ENCODE measurements around the gene UTP3.
"Not testable (repeated sequence)": the region's sequence is repeated elsewhere in the genome, so short reads cannot be mapped to it uniquely, and the experiment has no call there.

UTP3 gene

GRCh38 chr4:70734168-70734954, 46.0 kb downstream of the UTP3 start:
- Histone ChIP-seq H3K4me1 (peaks cover 54% of the 10 kb centered on the region), H3K27ac (peak overlapping the region; percentile 51), H3K36me3 (no peaks in the 10 kb centered on the region), H3K4me2 (peak overlapping the region; percentile 88), H3K9ac (peak overlapping the region; percentile 70), H4K20me1 (no peaks in the 10 kb centered on the region), H3K9me3 (no peaks in the 10 kb centered on the region), H3K4me3 (peak overlapping the region; percentile 56), H3K27me3 (no peaks in the 10 kb centered on the region)
- TF ChIP-seq Cebpa-rat (IDR thresholded peaks at IDR 0.05): no peak

- H3K4me3 ChIP-seq: peak overlapping the region; percentile 56
- no peak for TF ChIP-seq Cebpa-rat (IDR thresholded peaks at IDR 0.05)
- H3K9me3 ChIP-seq: no peaks in the 10 kb centered on the region
- H3K9ac ChIP-seq: peak overlapping the region; percentile 70
- H3K27ac ChIP-seq: peak overlapping the region; percentile 51
- H4K20me1 ChIP-seq: no peaks in the 10 kb centered on the region
- H3K27me3 ChIP-seq: no peaks in the 10 kb centered on the region
- peaks cover 58% of the 10 kb centered on the region for H3K4me1 ChIP-seq
- no peaks in the 10 kb centered on the region for H3K36me3 ChIP-seq
- peak overlapping the region; percentile 88 for H3K4me2 ChIP-seq
Measured at GRCh38 chr4:70734971-70735370, 46.6 kb downstream of the UTP3 start.

- TF ChIP-seq Cebpa-rat (IDR thresholded peaks at IDR 0.05): peak; percentile 80
- not testable (repeated sequence) for H4K20me1 ChIP-seq, H3K9ac ChIP-seq, H3K27me3 ChIP-seq, H3K36me3 ChIP-seq, H3K4me3 ChIP-seq, H3K9me3 ChIP-seq
- peak overlapping the region; percentile 88 for H3K4me2 ChIP-seq
- peaks cover 62% of the 10 kb centered on the region for H3K4me1 ChIP-seq
- peak overlapping the region; percentile 51; the same call in 1 of the 2 replicates for H3K27ac ChIP-seq
Measured at GRCh38 chr4:70735915-70736314, 47.6 kb downstream of the UTP3 start.

- no peak for TF ChIP-seq Cebpa-rat (IDR thresholded peaks at IDR 0.05)
- Histone ChIP-seq H3K9me3 (no peaks in the 10 kb centered on the region), H3K9ac (peak overlapping the region; percentile 64), H3K27ac (peak overlapping the region; percentile 81), H4K20me1 (no peaks in the 10 kb centered on the region), H3K27me3 (no peaks in the 10 kb centered on the region), H3K4me2 (peak overlapping the region; percentile 88), H3K36me3 (no peaks in the 10 kb centered on the region), H3K4me3 (peak overlapping the region; percentile 39; the same call in 1 of the 2 replicates), H3K4me1 (peaks cover 71% of the 10 kb centered on the region)
Measured at GRCh38 chr4:70737006-70737405, 48.7 kb downstream of the UTP3 start.

GRCh38 chr4:70737409-70737808, 49.1 kb downstream of the UTP3 start:
- H3K36me3 ChIP-seq: no peaks in the 10 kb centered on the region
- H3K4me2 ChIP-seq: peak overlapping the region; percentile 88
- no peak for TF ChIP-seq Cebpa-rat (IDR thresholded peaks at IDR 0.05)
- H3K27ac ChIP-seq: peak overlapping the region; percentile 81
- H3K27me3 ChIP-seq: no peaks in the 10 kb centered on the region
- peaks cover 75% of the 10 kb centered on the region for H3K4me1 ChIP-seq
- no peaks in the 10 kb centered on the region for H4K20me1 ChIP-seq
- no peaks in the 10 kb centered on the region for H3K9me3 ChIP-seq
- peak overlapping the region; percentile 64 for H3K9ac ChIP-seq
- peak overlapping the region; percentile 39; the same call in 1 of the 2 replicates for H3K4me3 ChIP-seq

GRCh38 chr4:70739496-70740337, 51.4 kb downstream of the UTP3 start:
- no peak overlapping the region for H3K4me2 ChIP-seq
- no peaks in the 10 kb centered on the region for H3K36me3 ChIP-seq
- no peak overlapping the region for H3K27ac ChIP-seq
- no peak overlapping the region for H3K9ac ChIP-seq
- peaks cover 64% of the 10 kb centered on the region for H3K4me1 ChIP-seq
- no peak for TF ChIP-seq Cebpa-rat (IDR thresholded peaks at IDR 0.05)
- no peaks in the 10 kb centered on the region for H4K20me1 ChIP-seq
- no peak overlapping the region for H3K4me3 ChIP-seq
- H3K9me3 ChIP-seq: no peaks in the 10 kb centered on the region
- no peaks in the 10 kb centered on the region for H3K27me3 ChIP-seq

All from BLaER1 (cell line).